HG03432 (cell line): ENCODE measurements around the gene AFF4.
A peak's percentile ranks its signal among the peaks of the same experiment; 100 is the strongest.
"Not testable (repeated sequence)": the region's sequence is repeated elsewhere in the genome, so short reads cannot be mapped to it uniquely, and the experiment has no call there.

ENCODE experiments used
- ATAC-seq: cut with Tn5 transposase; IDR thresholded peaks from one replicate; pipeline ENCODE4 v1.9.1; 2021; ENCODE audit warnings: mild to moderate bottlenecking, moderate library complexity; ENCODE audit not compliant: unreplicated experiment

The AFF4 gene

DNA sequence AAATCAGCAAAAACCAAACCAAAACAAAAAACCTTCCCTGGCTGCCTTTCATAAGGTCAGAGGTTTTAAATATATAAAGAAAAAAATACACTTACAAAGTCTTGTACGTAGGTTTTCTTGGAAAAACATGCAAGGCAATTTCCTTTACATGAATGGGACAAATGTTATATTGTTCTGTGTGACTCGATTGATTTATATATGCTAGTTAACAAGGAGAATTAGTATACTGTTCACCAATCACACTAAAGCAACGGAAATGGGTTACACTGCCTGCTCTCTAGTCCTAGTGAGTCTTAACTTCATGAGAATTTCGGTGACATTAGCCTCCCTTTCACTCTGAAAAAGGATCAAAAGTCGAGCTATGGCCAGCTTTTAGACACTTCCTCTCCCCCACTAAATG lies 102.7 kb downstream of the AFF4 start:
- ATAC-seq = no peak

- no peak for ATAC-seq
Measured at GRCh38 chr5:132859889-132860437, 103.5 kb downstream of the AFF4 start.

DNA sequence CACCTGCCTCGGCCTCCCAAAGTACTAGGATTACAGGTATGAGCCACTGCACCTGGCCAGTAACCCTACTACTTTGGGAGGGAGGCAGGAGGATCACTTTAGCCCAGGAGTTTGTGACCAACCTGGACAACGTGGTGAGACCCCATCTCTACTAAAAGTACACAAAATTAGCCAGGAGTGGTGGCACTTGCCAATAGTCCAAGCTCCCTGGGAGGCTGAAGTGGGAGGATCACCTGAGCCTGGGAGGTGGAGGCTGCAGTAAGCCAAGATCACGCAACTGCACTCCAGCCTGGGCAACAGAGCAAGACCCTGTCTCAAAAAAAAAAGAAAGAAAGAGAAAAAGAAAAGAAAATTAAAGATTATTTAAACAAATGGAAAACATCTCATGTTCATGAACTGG lies 107.4 kb downstream of the AFF4 start:
- no peak for ATAC-seq

DNA sequence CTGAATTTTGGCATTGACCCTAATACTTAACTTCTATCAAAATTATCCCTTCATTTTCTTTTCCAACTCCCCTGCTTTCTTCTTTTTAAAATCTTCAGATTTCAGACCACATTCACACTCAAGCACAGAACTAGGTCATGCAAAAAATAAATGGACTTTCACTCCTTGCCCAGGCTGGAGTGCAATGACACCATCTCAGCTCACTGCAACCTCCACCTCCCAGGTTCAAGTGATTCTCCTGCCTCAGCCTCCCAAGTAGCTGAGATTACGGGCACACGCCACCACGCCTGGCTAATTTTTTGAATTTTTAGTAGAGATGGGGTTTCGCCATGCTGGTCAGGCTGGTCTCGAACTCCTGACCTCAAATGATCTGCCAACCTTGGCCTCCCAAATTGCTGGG lies 108.4 kb downstream of the AFF4 start:
- not testable (repeated sequence) for ATAC-seq

DNA sequence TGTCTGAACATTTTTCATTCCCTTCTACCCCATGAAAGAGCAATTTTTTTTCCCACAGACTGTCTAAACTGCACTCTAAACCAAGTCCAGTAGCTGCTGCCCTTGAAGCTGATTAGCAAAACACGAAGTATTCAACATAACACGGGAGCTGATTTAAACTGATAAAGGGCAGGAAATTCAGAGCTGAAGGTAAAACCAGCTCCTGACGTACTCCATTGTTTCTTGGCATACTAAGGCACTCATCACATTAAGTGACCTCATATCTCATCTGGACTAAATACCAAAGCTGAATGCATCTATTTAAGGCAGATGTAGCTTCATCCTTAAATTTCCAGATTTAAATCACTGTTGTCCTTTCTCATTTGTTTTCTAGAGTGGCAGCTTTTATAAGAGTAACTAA lies 109.1 kb downstream of the AFF4 start:
- ATAC-seq = no peak

- ATAC-seq = no peak
Measured at GRCh38 chr5:132853790-132854189, 109.6 kb downstream of the AFF4 start.

- no peak for ATAC-seq
Measured at GRCh38 chr5:132853323-132853722, 110.1 kb downstream of the AFF4 start.

DNA sequence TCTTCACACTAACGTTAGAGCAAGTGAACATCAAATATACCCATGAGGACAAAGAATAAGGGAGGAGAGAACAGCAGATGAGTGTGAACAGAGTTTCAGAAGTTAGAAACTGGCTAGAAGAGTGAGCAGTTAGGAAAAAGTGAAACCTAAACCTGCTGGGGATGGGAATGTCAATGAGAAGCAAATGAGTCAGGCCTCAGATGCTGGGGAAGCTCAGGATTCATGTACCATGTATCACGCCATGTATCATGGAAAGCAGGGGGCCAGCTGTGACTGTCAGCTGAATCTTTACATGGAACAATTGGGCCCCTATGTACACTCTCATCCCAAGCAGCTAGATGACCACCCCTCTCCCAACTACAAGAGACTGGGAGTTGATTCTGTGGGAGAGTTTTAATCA lies 113.4 kb downstream of the AFF4 start:
- ATAC-seq = no peak

- no peak for ATAC-seq
Measured at GRCh38 chr5:132849347-132849746, 114.1 kb downstream of the AFF4 start.

GRCh38 chr5:132848270-132848669 lies 115.2 kb downstream of the AFF4 start:
- no peak for ATAC-seq

DNA sequence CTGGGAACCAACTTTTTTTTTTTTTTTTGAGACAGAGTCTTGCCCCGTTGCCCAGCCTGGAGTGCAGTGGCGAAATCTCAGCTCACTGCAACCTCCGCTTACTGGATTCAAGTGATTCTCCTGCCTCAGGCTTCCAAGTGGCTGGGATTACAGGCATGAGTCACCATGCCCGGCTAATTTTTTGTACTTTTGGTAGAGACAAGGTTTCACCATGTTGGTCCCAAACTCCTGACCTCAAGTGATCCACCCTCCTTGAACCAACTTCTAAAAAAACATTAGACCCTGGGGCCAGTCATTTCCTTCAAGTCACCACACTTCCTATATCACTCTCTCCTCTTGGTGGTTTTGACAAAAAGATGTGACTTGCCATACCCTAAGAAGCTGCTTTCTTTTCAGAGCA lies 122.1 kb downstream of the AFF4 start:
- no peak for ATAC-seq

- no peak for ATAC-seq
Measured at GRCh38 chr5:132840896-132841295, 122.5 kb downstream of the AFF4 start.

DNA sequence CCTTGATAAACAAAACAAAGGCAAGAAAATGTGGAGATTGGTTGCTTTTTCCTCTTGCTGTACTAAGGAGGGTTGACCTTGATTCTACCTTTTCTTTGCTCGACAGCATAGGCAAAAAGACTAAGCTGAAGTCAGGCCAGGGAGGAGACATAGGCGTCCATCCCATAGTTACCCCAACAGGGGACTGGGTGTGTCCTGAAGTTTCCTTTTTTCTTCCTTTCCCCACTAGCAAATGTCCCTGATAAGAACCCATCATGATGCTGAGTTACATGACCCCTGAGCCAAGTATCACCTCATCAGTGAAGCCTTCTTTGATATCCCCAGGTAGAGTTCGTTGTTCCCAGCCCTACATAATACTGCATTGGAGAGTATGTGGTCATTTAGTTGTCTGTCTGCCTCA lies 123.1 kb downstream of the AFF4 start:
- no peak for ATAC-seq

GRCh38 chr5:132839426-132840301 lies 123.8 kb downstream of the AFF4 start:
- ATAC-seq = no peak

DNA sequence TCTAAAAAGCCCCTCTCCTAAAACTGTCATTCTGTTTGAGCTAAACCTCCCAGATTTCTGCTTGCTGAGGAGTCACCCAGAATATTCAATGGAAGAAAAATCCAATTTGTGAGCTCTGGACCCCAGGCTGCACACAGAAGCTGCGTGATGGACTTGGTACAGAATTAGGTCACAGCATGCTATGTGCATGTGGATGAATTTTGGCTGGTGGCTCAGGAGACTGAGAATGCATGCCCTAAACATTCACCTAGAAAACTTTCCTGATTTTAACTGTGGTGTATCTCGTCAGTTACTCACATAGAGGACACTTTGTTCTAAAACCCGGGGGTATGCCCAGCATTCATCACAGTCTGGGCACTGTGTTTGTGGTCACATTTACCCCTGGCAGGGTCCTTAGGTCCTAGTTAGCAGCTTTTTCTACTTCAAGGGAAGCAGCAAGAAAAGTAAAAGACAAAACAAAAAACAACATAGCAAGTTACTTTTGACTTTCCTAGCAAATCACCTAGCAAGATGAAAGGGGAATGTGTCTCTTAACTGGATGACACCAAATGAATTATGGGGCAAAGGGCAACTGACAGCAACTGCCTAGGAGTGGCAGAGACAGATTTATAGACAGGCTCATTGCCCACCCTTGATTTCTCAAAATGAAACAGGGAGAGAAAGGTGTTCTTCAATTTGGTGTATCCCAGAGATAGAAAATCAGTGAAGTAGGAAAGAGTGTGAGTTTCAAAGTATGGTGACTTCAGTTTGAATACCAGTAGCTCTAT lies 124.7 kb downstream of the AFF4 start:
- no peak for ATAC-seq

DNA sequence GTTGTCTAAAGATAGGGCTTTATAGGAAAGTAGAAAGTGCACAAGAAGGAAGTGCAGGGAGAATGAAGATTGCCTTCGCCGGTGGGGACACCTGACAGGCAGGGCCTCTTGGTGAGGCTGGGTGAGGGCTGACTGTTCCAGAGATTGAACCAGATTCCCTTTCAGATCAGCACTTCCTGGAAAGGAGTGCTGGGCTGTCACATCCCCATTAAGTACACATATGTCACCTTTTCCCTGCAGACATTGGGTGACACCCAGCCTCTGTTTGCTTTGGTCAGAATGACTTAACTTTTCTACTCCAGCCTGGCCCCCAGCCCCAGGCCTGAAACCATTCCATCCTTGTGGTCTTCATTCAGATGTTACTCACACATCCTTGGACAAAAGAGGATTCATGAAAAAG lies 125.6 kb downstream of the AFF4 start:
- no peak for ATAC-seq

DNA sequence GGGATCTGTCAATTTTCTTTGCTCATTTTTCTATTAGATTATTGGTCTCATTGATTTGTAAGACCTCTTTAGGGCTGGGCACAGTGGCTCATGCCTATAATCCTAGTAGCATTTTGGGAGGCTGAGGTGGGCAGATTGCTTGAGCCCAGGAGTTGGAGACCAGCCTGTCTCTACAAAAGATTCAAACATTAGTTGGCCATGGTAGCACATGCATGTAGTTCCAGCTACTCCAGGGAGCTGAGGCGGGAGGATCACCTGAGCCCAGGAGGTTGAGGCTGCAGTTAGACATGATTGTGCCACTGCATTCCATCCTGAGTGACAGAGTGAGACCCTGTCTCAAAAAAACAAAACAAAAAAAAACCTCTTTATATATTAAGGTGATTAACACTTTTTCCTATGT lies 126.6 kb downstream of the AFF4 start:
- ATAC-seq = no peak

- no peak for ATAC-seq
Measured at GRCh38 chr5:132834057-132834456, 129.4 kb downstream of the AFF4 start.

- ATAC-seq = no peak
Measured at GRCh38 chr5:132832612-132833011, 130.8 kb downstream of the AFF4 start.

- no peak for ATAC-seq
Measured at GRCh38 chr5:132831095-132831860, 132.2 kb downstream of the AFF4 start.

- peak; percentile 82 for ATAC-seq
Measured at GRCh38 chr5:132830436-132831094, 132.9 kb downstream of the AFF4 start, which contains the start of gene SHROOM1. Gene SHROOM1 (minus strand): TSS chr5:132830647. CDS start chr5:132826140, 4,507 bp downstream.
